Glomerular visceral epithelial cell (primary cell): Measurements from ENCODE around the gene TOLLIP.
"Not testable (repeated sequence)": the region's sequence is repeated elsewhere in the genome, so short reads cannot be mapped to it uniquely, and the experiment has no call there.

Experiments used
- DNase-seq: peaks from one replicate; pipeline ENCODE4 v3.0.0-alpha.2; 2016; ENCODE audit errors: extremely low spot score

Gene TOLLIP

GRCh38 chr11:1247026-1247425 lies 62.4 kb downstream of the TOLLIP start:
- DNase-seq = not testable (repeated sequence)

- not testable (repeated sequence) for DNase-seq
These were observed 63.1 kb downstream of the TOLLIP start for GRCh38 chr11:1246301-1246700.

- DNase-seq = not testable (repeated sequence)
These were observed 63.7 kb downstream of the TOLLIP start for GRCh38 chr11:1245717-1246116.

- DNase-seq = not testable (repeated sequence)
These were observed 64.9 kb downstream of the TOLLIP start for GRCh38 chr11:1244557-1244956.

- not testable (repeated sequence) for DNase-seq
These were observed 65.9 kb downstream of the TOLLIP start for GRCh38 chr11:1243521-1243920.

GRCh38 chr11:1242751-1243150 lies 66.7 kb downstream of the TOLLIP start:
- DNase-seq = not testable (repeated sequence)

GRCh38 chr11:1242289-1242688 lies 67.1 kb downstream of the TOLLIP start:
- DNase-seq = no peak

GRCh38 chr11:1241706-1242105 lies 67.7 kb downstream of the TOLLIP start:
- no peak for DNase-seq

- DNase-seq = no peak
These were observed 68.7 kb downstream of the TOLLIP start for GRCh38 chr11:1240771-1241170.

- no peak for DNase-seq
These were observed 69.7 kb downstream of the TOLLIP start for GRCh38 chr11:1239596-1240205.

- no peak for DNase-seq
These were observed 70.5 kb downstream of the TOLLIP start for GRCh38 chr11:1238767-1239595.

GRCh38 chr11:1237851-1238250 lies 71.6 kb downstream of the TOLLIP start:
- DNase-seq = no peak

GRCh38 chr11:1237128-1237580 lies 72.3 kb downstream of the TOLLIP start:
- DNase-seq = no peak

GRCh38 chr11:1236316-1237127 lies 72.9 kb downstream of the TOLLIP start:
- DNase-seq = no peak

- DNase-seq = no peak
These were observed 73.5 kb downstream of the TOLLIP start for GRCh38 chr11:1235901-1236315.

GRCh38 chr11:1235306-1235900 lies 74.0 kb downstream of the TOLLIP start:
- DNase-seq = no peak

GRCh38 chr11:1234771-1235305 lies 74.6 kb downstream of the TOLLIP start:
- no peak for DNase-seq

GRCh38 chr11:1234054-1234720 lies 75.2 kb downstream of the TOLLIP start:
- DNase-seq = no peak

- DNase-seq = no peak
These were observed 75.9 kb downstream of the TOLLIP start for GRCh38 chr11:1233351-1234053.

- DNase-seq = no peak
These were observed 76.5 kb downstream of the TOLLIP start for GRCh38 chr11:1232883-1233321.
